Hematopoietic multipotent progenitor cell treated with erythropoietin and hydrocortisone succinate and interleukin-3 and kit ligand, for 17 days (in vitro differentiated cells): ENCODE results near the gene ALDH1L1.

ENCODE experiments used
- DNase-seq: peaks from one replicate; pipeline ENCODE4 v3.0.0-alpha.2; 2015; ENCODE audit warnings: low spot score

Gene ALDH1L1

GRCh38 chr3:126134219-126134975 lies 46.0 kb downstream of the ALDH1L1 start:
- peak; percentile 23 for DNase-seq

GRCh38 chr3:126133606-126134005 lies 46.8 kb downstream of the ALDH1L1 start:
- no peak for DNase-seq

DNA sequence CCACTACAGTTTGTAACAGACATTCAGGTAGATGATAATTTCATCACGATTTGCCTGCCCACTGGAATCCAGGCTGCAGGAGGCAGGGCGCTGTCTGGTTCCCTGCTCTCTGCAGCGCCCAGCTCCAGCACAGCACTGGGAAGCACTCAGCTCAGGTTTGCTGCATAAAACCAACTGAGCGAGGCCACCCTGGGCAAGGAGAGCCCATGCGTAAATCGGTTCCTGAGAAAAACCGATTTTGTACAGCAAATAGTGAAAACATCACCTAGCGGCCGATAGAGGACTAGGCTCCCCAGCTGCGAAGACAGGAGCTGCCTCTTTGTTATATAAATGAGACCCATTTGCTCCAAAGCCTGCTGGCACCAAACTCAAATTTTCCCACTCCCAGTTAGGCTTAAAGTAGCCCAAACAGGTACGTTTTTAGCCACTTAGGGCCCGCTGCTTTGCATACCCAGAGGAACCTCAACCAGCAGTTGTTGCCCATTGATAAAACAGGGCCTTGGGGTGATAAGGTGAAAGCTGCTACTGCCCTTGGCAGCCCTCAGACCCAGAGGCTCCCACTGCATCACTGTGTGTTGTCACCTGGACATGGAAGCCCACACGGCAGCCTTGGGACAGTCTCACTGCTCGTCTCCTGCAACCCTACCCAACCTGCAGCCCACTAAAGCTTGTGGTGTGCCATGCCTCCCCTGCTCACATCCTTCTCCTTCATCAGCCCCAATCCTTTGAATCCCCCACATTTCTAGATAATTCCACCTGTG lies 47.5 kb downstream of the ALDH1L1 start:
- DNase-seq, result no peak

DNA sequence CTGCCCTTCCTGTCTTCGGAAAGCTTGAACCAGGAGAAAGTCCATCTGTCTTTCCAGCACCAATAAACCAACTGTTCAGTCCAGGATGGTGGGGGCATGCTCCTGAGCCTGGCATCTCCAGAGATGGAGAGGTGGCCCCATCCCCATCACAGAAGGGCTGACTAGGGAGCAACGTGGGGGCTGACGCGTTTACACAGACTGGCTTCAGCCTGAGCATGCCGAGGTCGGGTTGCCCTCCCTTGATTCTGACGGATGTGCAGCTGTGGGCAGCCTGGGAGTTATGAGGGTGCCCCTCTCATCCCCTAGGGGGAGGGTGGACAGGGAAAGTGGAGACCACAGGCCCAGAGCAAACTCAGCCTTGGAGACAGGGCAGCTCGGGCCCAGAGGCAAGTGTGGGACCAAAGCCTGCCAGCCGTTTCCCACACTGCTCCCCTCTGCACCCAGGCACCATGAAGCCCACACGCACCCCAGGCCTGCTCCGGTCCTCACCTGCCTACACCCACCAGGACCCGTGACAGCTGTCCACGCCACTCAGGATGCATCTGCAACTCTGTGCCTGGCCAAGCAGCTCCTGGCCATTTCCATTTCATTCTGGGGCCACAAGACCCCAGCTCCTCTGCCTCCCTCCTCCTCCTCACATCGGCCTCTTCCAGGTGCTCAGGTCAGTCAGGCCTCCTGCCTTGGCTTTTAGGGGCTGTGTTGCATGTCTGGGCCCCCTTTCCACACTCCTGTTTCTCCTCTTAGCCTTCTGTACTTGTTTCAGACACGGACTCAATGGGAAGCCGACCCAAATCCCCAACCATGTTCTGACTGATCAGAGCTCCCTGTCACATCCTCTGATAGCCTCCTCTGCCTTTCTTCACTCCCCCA lies 48.3 kb downstream of the ALDH1L1 start:
- no peak for DNase-seq

DNA sequence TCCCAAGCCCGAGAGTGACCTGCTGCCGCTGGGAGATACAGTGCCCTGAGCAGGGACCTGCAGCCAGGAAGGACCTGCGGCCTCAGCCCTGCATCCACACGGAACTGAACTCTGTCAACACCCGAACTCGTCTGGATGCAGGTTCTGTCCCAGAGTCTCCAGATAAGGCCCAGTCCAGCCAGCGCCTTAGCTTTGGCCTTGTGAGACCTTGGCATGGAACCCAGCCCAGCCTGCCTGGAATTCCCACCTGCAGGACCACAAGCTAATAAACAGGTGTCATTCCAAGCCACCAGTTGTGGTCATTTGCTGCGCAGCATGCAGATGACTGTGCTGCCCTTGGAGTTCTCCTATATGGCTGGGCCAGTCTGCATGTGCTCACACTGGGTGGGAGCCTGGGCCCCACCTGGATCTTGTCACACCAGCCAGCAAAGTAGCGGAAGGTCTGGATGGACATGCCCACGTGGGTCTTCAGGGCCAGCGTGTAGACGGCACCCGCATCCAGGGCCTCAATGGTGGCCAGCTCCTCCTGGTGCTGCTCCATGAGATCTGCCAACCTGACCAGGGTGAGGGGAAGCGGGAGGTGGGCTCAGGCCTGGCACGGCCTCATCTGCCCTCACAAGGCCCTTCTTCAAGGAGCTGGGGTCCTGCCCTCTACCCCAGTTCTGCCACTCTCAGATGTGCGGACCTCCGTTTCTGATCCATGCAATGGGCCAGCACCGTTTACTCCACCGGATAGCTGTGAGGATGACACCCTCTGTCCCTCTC lies 49.2 kb downstream of the ALDH1L1 start:
- no peak for DNase-seq

DNA sequence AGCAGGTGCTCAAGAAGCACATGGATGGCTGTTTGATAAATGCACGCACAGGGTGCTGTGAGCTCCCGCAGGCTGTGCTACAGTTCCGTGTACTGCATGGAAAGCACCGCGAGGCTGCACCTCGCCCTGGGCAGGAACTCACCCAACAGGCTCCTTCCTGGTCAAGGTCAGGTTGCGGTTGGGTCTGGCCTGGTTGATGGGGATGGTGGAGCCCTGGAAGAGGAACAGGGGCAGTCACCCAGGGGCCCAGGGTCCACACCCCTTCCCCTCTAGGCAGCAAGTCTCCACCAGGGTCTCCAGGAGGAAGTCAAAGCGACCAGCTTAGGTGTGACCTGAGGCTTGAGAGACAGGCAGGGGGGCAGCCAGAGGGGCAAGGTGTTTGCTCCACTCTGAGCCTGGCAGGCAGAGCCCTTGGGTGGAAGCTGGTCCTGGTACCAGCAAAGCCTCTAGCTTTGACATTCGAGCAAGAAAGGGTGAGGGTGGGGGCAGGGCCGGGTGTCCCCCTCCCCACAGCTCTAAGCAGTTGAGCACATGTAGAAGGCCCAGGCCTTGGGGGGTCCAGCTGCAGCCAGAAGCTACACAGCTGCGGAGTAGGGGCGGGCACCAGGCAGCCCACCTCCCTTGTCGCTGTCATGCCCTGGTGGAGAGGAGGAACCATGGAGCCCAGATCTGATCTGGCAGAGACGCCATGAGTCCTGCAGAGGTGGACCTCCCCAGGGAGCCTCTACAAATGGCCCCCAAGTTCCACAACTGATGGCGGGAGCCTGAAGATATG lies 50.1 kb downstream of the ALDH1L1 start:
- no peak for DNase-seq

DNA sequence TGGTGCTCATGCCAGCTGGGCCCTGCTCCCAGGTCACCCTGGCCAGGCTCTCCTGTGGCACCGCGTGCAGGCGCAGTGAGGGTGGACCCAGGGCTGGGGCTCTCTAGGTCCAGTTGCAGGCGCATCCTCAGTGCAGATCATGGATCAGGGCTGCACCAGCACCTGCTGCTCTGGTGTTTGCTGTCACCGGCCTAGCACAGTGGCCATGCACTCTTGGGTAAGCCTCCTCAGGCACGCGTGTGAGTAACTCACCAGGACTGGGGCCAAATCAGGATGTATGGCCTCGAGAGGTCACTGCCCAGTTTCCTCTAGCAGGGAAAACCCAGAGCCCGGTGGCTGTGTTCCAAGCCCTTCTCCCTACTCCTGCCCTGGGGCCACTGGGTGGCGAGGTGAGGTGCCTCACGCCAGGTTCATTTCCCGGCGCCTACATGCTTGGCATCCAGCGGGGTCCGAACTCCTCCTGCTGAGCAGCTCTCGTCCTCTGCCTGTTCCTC lies 50.9 kb downstream of the ALDH1L1 start:
- DNase-seq, result no peak

GRCh38 chr3:126128504-126129397 lies 51.6 kb downstream of the ALDH1L1 start:
- DNase-seq, result no peak

DNA sequence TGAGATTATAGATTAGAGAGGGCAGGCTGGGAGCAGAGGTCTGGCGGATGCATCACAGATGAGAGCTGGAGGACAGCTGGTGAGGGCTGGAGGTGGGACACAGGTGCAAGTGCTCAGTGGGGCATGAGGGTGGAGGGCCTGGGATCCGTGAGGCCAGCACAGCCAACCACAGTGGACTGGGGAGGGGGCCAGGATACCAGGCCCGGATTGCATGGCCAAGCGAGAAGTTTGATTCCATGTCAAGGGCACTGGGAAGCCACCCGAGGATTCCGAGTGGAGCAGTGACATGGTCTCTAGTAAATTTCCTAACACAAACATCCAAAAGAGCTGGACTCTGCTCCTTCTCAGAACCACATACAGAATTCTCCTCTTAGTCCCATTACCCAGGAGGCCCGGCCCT lies 52.5 kb downstream of the ALDH1L1 start:
- DNase-seq, result no peak

DNA sequence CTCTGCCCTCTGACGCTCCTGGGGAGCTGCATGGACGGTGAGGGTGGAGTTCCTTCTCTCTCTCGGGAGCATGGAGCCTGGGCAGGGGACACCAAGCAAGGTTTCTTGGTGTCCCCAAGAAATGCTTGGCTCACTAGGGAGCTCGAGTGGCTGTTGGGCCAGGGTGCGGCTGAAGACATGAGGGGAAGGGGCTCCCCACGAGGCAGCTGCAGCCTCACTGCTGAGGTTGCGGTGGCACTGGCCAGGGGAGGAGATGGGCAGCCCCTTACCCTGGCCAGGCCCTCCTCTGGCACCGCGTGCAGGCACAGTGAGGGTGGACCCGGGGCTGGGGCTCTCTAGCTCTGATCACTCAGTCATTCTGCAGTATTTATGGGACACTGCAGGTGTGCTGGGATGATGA lies 52.9 kb downstream of the ALDH1L1 start:
- DNase-seq, result no peak

GRCh38 chr3:126126811-126127431 lies 53.5 kb downstream of the ALDH1L1 start:
- no peak for DNase-seq

DNA sequence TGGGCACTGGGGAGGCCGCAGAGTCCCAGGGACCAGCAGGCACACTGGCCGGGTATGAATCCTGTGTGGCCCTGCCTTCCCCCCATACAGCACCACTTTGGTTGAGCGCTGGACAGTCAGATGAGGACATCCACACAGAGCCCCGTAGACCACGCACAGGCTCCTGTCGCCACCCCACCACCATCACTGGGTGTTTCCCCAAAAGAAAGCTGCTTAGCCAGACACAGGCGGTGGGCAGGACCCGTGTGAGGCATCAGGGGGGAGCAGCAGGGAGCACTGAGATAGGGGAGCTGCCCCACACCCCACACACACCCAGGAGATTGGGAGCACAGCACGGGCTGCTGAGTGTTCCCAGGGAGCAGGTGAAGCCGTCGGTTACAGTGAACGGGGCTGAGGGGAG lies 54.1 kb downstream of the ALDH1L1 start:
- no peak for DNase-seq

DNA sequence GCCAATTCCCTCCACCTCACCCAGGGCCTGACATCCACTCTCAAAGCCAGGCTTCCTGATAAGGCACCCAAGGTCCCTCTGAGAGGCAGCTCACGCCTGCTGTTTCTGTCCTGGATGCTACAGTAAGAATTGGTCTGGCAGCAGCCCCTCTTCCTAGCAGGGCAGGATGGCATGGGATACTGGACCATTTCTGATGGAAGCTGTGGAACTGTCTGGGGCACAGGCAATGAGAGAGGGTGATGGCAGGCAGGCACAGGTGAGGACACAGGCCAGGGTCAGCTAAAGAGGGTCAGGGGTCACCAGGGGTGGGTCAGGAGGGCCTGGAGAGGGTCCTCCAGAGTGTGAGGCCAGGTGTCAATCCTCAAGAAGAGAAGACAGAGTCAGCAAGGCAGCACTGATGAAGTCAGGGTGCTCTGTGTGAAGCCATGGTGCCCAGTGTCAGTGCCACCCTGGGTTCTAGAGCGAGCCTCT lies 54.6 kb downstream of the ALDH1L1 start:
- DNase-seq, result no peak

DNA sequence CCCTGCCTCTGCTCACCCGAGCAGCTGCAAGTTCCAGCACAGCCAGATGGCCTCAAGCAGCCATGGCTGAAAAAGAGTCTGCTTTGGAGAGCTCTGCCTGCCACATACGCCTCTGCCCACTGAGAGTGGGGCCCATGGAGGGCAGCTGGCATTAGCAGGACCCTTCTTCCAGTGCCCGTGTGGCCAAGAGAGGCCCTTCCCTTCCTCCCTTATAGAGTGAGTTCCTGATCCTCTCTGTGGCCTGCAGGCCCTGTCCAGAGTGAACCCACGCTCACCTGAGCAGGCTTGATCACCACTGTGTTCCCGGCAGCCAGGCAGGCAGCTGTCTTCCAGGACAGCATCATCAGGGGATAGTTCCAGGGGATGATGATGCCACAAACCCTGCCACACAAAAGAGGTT lies 55.0 kb downstream of the ALDH1L1 start:
- no peak for DNase-seq

DNA sequence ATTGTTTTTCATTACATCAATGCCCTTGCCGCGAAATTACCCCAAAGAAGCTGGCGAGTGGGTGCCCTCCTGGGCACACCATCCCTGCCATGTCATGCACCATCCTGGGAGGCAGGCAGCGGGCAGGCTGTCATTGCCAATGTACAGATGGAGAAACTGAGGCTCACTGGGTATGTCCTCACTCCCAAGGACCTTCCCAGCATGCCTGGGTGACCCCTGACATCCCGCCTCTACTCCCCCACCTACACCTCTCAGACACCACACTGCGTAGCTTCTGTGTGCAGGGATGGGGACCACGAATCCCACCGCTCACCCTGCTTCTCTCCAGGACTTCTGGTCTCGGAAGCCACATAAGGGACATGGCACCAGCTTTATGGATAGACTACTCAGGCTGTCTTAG lies 55.5 kb downstream of the ALDH1L1 start:
- no peak for DNase-seq

DNA sequence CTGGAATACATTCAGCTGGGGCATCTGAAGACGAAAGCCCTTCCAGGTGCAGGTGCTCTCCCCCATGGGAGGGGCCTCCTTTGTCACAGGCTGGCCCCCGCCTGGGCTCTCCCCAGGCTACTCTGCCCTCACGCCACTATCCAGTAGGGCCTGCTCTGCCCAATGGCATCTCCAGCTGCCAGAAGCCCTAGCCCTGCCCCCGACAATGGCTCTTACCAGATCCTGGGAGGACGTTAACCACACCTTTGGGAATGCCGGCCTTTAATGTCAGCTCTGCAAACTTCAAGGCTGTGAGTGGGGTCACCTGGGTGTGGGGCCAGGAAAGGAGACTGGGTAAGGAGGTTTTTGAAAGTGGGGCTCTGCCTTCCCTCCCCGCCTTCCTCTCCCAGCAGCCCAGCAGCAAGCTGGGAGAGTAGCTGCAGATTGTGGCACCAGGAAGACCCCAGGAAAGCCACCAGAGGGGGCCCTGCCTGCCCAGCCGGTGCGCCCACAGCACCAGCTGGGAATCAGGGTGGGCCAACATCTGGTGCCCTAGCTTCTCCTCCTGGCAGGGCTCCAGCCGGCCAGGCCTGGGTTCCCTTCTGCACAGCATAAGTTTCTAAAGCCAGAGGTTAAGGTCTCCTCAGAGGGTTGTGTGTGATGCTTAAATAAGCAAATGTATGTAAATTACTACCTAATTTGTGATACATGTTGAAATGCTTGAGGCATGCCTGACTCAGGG lies 56.1 kb downstream of the ALDH1L1 start:
- DNase-seq, result no peak

DNA sequence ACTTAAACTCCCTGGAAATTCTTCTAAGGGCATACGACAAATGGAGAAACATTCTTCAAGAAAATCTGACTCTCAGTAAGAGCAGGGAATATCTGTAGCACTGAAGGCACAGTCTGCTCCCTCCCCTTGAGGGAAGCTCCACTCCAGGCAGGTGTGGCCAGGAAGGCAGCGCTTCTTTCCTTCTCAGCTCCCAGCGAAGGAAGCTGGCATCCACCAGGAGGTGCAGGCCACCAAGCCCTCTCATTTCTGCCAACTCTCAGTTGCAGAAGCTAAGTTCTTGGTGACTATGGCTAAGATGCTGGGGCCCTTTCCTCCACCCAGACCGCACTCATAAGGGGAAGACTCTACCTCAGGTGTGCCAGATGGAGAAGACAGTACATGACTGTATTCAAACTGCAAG lies 58.8 kb downstream of the ALDH1L1 start:
- DNase-seq, result no peak

DNA sequence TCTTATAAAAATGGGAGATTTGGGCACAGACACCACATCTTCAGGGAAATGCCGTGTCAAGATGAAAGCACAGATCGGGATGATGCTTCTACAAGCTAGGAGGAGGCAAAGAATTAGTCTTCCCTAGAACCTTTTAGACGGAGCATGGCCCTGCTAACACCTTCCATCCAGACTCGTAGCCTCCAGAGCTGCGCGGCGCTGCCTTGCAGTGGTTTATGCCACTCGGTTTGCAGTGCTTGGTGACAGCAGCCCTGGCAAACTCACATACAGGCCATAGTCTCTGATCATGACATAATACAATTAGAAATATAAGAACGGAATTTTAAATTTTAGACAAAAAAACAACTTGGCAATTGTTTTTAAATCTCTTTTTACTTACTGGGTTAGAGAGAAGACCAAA lies 59.3 kb downstream of the ALDH1L1 start:
- no peak for DNase-seq

GRCh38 chr3:126119976-126120375 lies 60.4 kb downstream of the ALDH1L1 start:
- no peak for DNase-seq
